ENCODE results near the gene TXNRD2.

TXNRD2 gene

DNA sequence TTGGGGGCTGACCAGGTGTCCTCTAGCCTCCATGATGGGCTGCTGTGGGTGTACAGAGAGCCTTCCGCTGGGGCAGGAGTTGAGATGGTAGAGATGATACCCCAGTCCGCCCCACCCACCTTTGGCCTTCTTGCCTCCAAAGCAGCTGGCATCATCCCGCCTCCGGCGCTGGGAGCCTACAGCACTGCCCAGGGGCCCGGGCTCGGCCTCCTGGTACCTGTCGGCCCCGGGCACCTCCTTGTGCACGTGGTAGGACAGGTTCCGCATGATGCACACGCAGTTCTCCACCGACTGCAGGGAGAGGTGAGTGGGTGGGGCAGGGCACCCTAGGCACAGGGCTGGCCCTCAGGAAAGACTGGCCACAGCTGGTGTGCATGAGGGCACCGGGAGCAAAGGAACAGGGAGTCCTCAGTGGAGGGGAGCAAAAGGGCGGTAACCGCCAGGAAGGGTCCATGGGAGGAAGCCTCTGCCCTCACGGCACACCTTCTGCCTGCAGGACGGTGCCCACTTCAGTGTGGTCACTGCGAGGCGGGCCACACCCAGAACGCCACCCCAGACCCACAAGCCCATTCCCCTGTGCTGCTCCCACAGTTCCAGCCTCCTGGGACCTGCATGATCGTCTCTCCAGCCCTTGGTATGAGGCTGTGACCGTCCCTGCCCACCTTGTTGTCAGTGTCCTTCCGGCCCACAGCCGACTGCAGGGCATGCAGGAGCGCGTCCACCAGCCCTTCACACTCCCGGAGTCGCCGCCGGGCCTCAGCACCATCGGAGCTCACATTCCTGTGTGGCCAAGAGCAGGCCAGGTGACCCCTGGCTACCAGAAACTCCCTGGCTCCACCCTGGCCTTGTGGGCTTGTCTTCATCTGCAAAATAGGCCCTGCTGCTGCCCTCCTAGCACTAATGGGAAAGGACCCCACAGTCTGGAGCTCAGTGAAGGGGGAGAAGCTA, 36.0 kb upstream of the TXNRD2 start:
- H3K27ac ChIP-seq = no peak overlapping the region
- TF ChIP-seq, protein P1, sequence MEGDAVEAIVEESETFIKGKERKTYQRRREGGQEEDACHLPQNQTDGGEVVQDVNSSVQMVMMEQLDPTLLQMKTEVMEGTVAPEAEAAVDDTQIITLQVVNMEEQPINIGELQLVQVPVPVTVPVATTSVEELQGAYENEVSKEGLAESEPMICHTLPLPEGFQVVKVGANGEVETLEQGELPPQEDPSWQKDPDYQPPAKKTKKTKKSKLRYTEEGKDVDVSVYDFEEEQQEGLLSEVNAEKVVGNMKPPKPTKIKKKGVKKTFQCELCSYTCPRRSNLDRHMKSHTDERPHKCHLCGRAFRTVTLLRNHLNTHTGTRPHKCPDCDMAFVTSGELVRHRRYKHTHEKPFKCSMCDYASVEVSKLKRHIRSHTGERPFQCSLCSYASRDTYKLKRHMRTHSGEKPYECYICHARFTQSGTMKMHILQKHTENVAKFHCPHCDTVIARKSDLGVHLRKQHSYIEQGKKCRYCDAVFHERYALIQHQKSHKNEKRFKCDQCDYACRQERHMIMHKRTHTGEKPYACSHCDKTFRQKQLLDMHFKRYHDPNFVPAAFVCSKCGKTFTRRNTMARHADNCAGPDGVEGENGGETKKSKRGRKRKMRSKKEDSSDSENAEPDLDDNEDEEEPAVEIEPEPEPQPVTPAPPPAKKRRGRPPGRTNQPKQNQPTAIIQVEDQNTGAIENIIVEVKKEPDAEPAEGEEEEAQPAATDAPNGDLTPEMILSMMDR (conservative IDR thresholded peaks at IDR 0.05) = no peak
- TF ChIP-seq ZFX (IDR thresholded peaks at IDR 0.05) = no peak

DNA sequence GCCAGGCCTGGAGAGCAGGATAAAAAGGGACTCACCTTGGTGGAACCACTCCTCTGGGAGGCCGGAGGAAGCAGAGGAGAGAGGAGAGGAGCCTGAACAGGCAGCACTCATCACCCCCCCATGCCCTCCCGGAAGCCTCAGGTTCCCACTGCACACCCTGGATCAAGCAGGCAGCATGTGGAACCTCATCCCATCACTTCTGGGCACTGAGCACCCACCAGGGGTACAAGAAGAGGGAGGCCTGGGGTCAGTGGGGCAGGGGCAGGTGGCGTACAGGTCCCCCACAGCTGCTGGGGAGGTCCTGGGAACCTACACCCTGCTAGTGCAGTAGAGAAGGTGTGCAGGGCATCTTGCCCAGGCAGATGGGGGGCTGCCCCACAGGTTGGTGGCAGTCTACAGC, 35.1 kb upstream of the TXNRD2 start:
- TF ChIP-seq, protein P1 (conservative IDR thresholded peaks at IDR 0.05) = no peak
- no peak for TF ChIP-seq ZFX (IDR thresholded peaks at IDR 0.05)
- H3K27ac ChIP-seq = no peak overlapping the region

DNA sequence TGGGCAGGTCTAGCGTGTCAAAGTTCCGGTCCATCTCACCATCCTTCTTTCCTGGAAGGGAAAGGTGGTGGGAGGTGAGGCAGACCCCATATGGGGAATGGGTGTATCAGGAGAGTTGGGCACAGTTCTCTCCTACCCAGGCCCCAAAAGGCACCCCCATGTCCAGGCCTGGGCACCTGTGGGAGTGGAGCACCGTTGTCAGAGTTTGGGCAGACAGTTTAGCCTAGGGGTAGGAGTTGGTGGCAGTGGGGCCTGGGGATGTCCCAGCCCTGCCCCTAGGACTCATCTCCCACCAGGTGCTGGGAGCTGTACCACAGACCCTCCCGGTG, 34.1 kb upstream of the TXNRD2 start:
- TF ChIP-seq, protein P1 (conservative IDR thresholded peaks at IDR 0.05) = no peak
- no peak for TF ChIP-seq ZFX (IDR thresholded peaks at IDR 0.05)
- H3K27ac ChIP-seq = peak overlapping the region; percentile 2; the same call in 1 of the 2 replicates

DNA sequence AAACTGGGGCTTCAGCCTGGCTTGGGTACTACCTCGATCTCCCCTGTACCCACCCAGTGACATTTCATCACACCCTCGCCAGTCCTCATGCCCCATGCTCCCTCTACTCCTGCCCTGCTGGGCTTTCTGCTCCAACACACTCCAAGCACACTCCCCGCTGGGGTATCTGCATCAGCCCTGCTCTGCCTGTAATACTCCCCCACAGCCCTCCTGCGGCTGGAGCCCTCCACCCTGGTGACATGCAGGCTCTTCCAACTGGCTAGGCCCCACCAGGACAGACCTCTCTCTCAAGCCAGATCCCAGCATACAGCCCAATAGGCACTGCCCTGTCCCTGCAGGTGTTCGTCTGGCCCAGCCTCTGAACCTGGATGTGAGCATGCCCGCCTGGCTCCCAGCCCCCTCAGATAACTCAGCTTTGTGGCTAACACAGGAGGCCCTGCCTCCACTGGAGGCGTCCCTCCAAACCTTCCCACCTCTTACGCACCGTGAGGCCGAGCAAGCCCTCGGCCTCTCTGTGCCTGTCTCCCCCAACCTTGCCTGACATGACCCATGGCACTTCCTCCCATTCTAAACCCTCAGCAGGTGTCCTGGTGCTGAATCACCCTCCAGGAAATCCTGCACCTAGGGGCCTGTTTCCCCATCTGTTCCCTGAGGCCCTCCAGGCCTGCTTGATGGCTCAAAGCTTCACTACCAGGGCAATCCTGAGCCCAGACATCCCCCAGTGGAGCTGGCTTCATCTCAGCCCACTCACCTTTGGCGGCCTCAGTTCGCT, 33.5 kb upstream of the TXNRD2 start:
- H3K27ac ChIP-seq = peak overlapping the region; percentile 2; the same call in 1 of the 2 replicates
- TF ChIP-seq ZFX (IDR thresholded peaks at IDR 0.05) = no peak
- TF ChIP-seq, protein P1 (conservative IDR thresholded peaks at IDR 0.05) = no peak

DNA sequence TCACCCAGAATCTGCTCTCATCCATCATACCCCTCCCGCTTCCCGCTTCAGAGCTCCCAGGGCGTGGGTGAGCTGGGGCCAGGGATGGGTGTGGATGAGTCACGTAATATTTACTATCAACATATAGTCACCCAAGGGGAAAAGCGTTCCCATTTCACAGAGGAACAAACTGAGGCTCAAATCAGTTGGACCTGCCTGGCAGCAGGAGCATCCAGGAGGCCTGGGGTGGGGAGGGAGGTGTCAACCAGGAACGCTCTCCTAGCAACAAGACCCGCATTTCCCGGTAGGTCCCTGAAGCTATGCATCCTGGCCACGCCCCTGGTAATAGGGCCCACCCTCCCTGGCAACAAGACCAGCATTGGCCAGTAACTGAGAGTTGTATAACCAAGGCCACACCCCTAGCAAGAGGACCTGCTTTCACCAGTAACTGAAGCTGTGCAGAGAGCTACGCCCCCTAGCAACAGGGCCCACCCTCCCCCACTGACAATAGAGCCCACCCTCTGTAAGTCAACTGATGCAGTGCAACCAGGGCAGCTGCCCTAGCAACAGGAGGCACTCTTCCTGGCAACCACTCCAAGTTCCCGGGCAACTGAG, 32.7 kb upstream of the TXNRD2 start:
- H3K27ac ChIP-seq = no peak overlapping the region
- TF ChIP-seq, protein P1 (conservative IDR thresholded peaks at IDR 0.05) = no peak
- no peak for TF ChIP-seq ZFX (IDR thresholded peaks at IDR 0.05)

DNA sequence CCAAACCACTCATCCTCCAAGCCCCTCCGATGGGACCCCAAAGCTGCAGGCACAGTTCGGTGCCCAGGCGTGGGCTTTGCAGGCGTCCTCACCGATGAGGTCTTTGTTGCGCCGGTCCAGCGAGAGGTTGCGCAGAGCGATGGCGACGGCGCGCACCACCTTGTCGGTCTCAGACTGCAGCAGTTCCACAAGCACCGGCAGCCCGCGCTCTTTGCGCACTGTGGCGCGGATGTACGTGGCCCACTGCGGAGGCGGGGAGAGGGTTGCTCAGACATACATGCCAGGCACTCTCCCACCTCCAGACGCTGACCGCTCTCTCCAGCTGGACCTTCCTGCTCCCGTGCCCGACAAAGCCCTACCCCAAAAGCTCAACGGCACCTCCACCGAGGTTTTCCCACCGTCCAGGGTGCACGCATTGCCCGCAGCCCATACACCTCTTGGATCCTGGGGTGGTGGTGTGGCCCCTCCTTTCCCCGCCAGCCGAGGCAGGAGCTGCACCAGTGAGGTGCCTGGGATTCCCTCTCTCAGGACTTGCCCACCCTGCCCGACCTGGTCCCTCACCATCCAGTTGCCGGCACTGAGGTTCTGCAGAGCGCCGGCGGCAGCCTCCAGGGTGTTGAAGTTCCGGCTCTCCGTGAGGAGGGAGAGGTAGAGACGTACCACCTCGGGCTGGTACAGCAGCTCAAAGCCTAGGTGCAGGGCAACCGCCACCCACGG, 32.1 kb upstream of the TXNRD2 start:
- no peak for TF ChIP-seq ZFX (IDR thresholded peaks at IDR 0.05)
- TF ChIP-seq, protein P1 (conservative IDR thresholded peaks at IDR 0.05) = no peak
- H3K27ac ChIP-seq = no peak overlapping the region

Measured in C4-2B (cell line).